Measurements from ENCODE around the gene SMIM27.
"Not testable (repeated sequence)": the region's sequence is repeated elsewhere in the genome, so short reads cannot be mapped to it uniquely, and the experiment has no call there.

Gene SMIM27

DNA sequence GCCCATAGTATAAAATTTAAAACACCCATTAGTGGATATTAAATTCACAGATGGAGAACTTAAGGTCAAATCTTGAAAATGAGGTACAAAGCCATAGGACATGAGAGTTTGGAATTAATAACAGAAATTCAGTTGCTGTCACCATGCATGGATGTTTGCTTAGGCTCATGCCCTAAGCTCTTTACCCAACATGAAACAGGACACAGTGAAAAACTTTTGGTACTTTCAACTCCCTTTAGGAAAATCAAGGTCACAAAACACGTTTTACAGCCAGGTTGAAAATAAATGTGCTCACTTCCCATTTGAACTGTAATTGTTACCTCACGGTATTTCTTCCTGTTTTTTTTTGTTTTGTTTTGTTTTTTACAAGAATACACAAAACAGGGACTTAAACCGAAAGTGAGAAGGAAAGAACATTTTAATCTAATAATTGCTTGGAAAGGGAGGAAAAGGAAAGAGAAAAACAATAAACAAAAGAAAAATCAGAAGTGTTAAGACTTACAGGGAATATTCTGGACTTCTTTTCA is 6.3 kb downstream of the SMIM27 start:
- DNase-seq = no peak

DNA sequence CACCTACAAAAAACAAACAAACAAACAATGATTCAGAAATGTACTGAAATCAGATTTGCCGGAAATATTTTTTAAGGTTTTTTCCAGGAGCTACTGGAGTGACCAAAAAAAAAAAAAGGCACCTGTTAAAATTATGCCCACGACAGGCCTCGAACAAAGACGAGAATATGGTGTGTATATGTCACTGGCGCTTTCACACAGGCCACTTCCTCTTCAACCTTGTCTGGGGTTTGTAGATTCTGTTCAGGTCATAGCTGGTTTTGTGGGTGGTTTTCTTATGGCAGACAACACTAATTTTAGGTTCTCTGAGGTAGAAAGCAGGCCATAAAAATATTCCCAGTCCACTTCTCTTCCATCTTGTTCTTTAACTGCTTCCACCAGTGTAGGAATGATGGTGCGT is 13.8 kb downstream of the SMIM27 start:
- no peak for DNase-seq

DNA sequence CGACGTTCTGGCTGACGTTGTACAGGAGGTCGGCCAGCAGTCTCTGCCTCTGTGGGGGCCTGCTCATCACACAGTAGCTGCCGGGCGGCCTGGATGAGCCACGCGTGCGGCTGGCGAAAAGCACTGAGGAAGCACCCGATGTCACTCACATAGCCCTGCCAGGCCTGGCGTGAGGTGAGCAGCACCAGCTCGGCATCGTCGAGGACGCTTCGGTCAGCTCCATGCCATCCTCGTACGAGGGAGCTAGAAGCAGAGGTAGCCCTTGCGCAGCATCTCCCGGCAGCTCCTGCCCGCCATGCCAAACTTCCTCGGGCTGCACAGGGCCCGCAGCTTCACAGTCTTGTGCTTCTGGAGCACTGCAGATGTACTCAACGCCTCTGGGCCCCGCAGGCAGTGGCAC is 14.6 kb downstream of the SMIM27 start:
- no peak for DNase-seq

DNA sequence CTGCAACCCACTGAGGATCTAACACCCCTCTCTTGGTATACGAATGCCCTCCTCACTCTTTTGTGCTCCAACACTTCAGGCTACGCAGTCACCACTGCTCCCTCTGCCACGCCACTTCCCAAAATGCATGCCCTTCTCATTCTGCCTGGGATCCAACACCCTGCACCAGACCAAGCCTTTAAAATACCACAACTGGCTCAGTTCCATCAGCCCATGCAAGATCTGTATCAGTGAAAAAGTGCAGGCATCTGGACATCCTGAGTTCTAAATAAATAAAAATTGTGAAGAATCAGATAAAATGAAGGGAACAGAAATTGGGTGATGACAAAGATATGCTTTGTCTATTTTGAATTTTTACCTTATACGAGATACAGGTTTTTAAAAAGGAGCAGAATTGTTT is 18.1 kb downstream of the SMIM27 start:
- no peak for DNase-seq

DNA sequence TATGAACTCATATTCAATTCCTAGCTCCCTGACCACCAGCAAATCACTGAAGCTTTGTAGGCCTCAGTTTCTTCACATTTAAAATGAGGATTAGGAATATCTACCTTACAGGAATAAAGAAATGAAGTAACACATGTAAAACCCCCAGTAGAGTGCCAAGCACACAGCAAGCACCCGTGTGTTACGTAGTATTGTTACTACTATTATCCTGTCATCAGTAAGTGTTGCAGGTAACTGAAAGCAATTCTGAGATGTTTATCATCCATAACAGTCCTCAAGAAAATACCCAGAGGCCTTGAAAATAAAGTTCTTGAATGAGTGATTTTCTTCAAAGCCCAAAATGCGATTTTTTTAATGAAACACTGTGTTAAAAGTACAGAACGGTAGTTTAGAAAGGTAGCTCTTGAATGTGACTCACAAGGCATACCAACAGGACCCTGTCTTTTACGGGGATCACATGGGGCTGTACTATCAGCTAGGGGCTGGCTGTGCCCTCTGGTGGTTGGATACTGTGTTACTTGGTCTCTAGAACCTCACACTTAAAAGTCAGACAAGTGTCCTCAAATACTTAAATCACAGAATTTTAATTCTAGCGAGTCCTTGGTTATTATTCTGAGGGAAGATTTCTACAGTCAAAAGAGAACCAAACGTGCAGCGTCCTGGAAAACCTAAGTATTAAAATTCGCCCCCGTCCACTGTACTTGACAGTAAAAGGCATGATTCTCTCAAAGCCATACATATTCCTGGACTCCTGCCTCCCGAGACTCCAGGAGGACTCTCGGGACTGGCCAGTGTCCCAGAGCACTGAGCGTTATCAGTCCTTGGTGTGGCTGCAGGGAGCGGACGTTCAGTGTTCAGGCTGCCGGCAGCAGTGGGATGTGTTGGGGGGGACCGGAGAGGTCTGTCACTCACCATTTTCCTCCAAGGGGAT is 20.1 kb downstream of the SMIM27 start:
- peak; percentile 90 for DNase-seq

DNA sequence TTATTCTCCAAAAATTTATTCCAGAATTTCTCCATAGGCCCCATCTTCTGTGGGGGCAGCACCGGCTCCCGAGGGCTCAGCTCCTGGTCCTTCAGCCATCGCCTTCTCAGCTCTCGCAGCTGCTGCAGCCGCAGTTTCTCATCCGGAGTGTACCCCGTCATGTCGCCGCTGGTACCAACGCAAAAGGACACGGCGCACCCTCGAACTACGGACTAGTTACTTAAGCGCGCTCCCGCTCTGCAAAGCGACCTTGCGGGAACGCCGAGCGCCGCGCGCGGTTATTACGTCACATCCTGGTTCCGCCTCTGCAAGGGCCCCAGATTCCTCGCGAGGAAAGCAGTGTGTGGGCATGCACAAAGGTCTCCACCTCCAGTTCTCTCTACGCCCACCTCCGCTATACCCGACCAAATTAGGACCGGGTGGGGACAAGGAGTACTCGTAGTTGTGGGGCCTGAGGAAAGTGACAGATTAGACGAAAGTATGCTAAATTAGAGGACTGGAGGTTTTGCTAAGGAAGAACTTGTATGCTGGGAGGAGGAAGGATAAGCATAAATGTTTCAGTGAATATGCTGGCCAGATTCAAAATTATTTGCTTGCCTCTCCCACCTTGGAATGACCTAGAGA is 20.9 kb downstream of the SMIM27 start, which contains the start of gene NDUFB6:
TSS of gene NDUFB6 (minus strand) at position 260 of the 624 bp plus-strand sequence. CDS start at position 161, 99 bp downstream.
- DNase-seq = peak; percentile 97

DNA sequence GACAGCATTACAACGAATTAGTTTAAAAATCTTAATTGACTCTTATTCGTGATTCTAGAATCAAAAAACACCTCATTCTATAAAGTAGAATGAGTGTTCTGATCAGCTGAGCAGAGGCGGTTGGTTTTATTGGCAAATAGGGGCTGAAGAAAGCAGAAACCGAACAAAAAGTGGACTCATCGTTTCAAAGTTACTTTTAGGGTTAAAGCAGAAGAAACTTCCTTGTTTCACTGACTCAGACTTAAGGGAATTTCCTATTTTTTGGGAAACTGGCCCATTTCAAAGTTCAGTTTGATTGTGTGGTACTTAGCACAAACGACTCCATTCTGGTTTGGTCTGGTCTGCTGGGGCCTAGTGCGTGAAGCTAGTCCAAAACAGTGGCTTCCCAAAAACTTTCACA is 21.7 kb downstream of the SMIM27 start:
- DNase-seq = no peak

DNA sequence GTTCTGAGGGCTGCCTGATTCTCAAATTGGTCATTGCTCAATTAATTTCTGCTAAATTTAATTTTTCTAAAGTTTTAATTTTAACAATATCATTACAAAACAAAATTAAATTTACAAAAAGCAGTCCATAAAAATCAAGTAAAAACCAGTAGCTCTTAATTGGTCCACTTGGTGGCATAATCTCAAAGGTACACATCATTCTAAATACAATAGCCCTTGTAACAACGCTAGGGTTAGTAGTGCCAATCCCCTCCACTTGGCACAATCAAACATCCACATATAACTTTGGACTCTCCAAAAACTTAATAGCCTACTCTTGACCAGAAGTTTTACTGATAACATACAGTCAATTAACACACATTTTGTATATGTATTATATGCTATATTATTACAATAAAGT is 22.7 kb downstream of the SMIM27 start:
- DNase-seq = no peak

DNA sequence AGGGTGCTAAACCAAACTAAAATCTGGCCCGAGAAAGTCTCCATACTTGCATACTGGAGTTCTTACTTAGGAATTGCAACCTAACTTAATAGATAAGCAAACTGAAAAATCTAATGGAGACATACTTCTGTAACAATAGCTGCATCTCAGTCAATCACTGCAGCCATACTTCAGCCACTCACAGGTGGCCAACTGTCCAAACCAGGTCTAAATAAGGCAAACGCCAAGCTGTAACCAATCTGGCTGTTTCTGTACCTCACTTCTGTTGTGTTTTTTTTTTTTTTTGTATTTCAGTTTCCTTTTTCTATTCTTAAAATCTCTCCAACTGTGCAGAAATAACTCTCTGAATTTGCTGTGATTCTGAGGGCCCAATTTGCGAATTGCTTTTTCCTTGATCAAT is 25.2 kb downstream of the SMIM27 start:
- DNase-seq = no peak

DNA sequence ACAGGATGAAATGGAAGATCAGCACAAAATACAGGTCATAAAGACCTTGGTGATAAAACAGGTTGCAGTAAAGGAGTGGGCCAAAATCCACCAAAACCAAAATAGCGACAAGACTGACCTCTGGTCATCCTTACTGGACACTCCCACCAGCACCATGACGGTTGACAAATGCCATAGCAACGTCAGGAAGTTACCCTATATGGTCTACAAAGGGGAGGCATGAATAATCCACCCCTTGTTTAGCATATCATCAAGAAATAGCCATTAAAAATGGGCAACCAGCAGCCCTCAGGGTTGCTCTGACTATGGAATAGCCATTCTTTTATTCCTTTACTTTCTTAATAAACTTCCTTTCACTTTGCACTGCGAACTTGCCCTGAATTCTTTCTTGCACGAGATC is 26.8 kb downstream of the SMIM27 start:
- DNase-seq = no peak

DNA sequence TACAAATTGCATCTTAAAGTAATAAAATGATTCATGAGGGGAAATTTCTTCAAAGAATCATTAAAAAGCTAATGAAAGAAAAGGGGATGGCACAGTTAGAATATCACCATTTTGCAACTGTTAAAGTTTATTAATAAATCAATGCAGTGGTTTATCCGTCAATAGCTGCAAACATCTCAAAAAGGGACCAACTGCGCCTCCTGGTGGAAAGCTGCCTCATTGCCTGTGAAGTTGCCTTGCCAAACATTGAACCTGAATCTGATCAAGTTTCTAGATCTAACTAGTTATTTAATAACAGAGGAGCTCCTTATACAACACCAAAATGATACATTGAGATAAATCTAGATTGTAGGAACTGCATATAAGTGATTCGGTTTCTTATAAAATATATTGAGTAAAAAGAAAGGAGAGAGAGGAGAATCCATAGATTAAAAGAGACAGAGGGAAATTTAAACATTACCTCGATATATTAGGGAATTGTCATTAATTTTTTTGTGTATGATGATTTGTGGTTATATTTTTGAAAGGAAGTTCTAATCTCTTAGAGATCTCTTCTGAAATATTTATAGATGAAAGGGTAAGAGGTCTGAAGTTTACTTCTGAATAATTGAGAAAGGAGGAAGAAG is 27.7 kb downstream of the SMIM27 start:
- peak; percentile 86 for DNase-seq

DNA sequence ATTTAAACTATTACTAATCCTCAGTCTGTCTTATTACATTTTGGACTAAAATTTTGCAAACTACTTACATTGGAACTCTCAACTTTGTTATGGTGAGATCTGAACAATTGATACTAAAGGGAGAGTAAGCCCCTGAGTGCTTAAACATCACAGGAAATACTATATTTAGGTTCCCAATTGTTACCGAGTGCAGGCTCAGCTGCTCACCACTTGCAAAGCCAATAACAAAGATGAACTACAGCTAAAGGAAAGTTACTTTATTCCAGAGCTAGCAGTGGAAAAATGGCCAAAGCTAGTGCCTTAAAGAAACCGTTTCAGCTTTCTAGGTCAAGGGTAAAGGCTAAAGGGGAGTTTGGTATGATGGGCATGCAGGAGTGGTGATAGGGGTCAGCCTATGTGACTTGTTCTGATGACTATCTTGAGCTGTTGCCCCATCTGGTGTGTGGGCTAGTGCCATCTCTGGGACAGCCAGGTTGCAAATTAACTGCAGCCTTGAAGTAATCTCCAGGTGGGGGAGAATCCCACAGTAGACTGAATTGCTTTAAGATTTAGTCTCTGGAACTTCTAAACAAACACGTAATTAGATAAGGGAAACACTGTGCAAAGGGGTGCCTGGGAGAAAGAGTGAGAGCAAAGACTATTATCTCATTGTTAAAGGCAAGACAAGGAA is 28.6 kb downstream of the SMIM27 start:
- DNase-seq = peak; percentile 60

DNA sequence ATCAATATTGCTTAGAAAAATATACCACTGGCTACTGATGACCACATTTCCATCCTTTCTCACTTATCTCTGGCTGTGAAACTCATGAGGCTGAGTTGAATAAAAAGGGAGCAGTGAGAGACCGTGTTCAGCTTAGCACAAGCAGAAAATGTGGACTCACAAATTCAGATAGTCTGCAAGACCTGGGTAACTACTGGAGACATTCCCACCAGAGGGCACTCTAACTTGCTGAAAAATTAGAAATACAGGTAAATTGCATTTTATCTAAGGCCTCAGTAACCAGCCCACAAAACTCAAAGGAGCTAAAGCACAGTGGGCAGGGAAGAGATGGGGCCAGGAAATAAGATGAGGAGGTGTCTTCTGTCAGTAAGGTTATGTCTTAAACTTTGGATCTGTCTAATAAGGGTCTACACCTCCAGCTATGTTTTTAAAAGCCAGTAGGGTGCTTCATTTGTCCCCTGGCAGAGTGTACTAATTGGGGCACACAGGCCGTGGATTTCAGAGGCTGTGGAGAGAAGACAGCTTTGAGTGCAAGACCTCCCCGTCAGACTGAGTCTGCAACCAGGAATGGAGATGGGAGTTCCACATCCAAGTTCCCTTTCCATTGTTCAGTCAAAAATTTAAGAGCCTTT is 29.5 kb downstream of the SMIM27 start:
- peak; percentile 86 for DNase-seq

DNA sequence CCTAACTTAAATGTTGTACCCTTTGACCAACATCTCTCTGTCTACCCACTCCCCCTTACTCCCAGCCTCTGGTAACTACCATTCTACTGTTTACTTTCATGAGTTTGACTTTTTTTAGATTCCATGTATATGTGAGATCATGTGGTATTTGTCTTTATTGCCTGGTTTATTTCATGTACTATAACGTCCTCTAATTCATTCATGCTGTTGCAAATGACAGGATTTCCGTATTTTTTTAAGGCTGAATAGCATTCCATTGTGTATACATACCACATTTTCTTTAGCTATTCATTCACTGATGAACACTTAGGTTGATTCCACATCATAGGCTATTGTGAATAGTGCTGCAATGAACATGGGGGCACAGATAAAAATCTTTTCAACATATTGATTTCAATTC is 32.7 kb downstream of the SMIM27 start:
- no peak for DNase-seq

DNA sequence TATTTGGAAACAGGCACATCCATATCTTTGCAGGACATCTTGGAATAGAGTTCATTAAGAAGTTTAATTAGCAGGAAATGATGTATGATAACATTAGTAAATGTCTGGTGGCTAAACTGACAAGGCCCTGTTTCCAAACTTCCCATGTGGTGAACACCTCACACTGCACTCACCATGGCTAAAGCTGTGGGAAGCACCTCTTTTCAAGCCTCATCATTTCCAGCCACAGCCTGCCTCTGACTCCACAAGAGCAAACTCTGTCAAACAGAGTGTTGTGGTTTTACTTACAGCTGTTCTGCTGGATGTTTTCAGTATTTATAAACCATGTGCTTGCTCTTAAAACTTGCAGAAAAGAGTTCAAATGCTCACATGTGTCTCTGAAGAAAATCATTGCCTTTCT is 35.8 kb downstream of the SMIM27 start:
- no peak for DNase-seq

DNA sequence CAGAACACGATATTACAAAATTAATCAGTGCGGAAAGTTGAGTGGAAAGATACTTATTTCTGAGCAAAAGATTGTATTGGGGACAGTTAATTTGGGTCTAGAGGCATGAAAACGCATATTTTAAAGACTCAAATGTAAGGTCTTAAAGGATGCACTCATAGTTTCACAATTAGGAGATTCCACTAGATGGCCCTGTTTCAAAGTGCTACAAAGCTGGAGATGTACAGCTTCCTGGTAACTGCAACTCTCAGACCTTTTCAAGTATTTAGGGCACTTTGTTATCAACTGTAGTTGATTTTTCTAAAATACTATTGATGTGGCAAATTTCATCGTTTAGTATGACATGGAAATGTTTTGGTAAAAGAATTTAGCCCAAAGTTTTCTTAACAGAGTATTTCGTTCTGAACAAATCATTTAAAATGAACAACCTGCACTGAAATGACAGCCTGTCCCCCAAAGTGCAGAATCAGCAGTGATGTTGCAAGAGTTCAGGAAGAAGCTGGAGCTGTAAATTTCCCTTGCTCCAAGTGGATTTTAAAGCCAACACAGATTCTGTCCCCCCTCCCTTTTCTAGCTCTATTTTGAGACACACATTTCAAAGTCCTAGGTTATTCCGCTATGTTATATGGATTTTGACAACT is 37.1 kb downstream of the SMIM27 start:
- DNase-seq = peak; percentile 83

DNA sequence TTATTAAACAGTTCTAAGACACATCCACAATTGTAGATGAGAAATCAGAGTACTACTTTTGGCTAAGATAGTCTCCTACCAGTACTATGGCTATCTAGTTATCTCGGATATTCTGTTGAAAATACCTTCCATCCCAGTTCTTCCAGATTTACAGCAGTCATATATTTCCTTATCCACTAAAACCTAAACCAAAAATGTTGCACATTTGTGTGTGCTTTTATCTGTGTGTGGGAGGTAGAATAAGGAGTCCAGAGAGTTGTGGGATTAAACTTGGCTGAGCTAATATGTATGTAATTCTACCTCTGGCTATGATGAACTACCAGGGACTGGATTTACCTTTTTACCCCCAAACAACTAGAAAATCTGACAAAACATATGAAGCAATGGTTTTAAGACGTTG is 38.3 kb downstream of the SMIM27 start:
- DNase-seq = no peak

DNA sequence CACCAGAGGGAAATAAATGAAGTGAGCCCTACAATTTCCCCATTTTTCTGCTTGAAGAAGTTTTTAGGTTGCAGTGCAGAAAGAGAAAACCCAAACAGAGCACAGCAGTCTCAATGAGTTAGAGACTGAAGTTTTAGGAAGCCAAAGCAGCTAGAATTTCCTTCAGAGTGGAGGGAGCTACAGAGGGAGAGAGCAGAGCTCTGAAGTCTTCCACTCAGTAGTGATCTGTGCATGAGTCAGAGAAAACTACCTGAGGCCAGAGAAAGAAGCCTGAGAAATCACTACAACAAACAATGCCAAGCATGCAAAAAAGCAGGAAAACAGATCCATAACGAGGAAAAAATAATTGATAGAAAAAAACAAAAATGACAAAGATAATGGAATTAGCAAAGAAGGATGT is 38.8 kb downstream of the SMIM27 start:
- no peak for DNase-seq

DNA sequence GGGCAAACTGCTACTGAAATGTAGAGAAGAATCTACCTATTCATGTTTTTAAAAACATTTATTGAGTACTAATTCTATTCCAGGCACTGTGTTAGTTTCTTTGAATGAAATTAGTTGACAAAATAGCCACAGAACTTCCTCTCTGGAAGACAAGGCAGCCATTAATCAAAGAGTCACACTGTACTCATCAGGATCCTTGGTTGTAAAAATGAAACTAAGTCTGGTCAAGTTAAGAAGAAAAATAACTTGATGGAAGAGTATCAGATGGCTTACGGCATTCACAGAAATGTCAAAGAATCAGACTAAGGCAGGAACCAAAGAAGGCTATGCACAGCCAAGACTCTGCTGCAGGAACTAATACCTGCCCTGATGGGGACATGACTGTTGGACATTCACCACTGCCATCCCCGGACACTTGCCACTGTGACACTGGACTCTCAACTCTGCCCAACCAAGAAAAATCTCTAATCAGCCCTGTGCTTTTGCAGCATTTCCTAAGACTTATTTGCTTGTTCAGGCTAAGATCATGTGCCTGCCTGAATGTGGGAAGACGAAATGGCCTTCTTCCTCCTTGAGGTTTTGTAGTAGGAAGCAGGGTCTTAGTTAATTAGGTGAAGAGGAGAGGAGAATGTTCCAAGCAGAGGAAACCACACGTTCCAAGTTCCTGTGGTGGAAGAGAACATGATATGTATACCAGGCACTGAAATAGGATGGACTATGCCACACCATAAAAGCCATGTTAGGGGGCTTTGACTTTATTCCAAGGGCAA is 44.2 kb downstream of the SMIM27 start:
- no peak for DNase-seq

DNA sequence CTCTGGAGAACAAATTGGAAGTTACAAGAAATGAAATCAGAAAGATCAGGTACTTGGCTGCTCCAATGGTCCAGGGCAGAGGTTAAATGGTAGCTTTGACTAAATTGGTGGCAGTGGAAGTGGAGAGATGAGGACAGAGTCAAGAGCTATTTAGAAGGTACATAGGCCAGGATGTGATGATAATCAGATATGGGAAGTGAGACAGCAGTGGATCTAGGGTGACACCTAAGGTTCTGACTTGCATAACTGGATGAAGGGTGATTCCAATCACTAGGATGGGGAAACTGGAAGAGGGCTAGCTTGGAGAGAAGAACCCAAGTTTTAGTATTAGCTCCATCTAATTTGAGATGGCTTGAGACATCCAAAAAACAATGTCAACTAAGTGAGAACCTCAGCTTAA is 44.8 kb downstream of the SMIM27 start:
- no peak for DNase-seq

DNA sequence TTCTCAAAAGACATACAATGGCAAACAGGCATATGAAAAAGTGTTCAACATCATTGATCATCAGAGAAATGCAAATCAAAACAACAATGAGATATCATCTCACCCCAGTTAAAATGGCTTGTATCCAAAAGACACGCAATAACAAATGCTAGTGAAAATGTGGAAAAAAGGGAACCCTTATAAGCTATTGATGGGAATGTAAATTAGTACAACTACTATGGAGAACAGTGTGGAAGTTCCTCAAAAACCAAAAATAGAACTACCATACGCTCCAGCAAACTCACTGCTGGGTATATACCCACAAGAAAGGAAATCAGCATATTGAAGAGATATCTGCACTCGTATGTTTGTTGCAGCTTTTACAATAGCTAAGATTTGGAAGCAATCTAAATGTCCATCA is 46.9 kb downstream of the SMIM27 start:
- DNase-seq = not testable (repeated sequence)
